Gastroesophageal sphincter (tissue), 3 donors: ENCODE results near the gene CCDC7.
"Not testable (repeated sequence)": the region's sequence is repeated elsewhere in the genome, so short reads cannot be mapped to it uniquely, and the experiment has no call there.

Experiments used
- CTCF ChIP-seq, 4 experiments: fragments of 200-600 bp in 2 of 4; fragments of 450-650 bp in 2 of 4; sonication (generic) in 1 of 4; IDR thresholded peaks; one replicate each; pipeline ENCODE4 v1.5.1; 2017 to 2019; ENCODE audit warnings: antibody characterized with exemption in 4 of 4, mild to moderate bottlenecking in 2 of 4, moderate library complexity in 2 of 4
- POLR2A ChIP-seq, 2 donors: fragments of 450-650 bp; IDR thresholded peaks; one replicate each; pipeline ENCODE4 v1.6.1; 2017; ENCODE audit warnings: antibody characterized with exemption in 2 of 2, mild to moderate bottlenecking in 2 of 2, moderate library complexity in 1 of 2
- POLR2AphosphoS5 ChIP-seq: sonication (generic); formaldehyde crosslinking; IDR thresholded peaks from one replicate; pipeline ENCODE4 v1.6.1; 2017; ENCODE audit warnings: antibody characterized with exemption

DNA sequence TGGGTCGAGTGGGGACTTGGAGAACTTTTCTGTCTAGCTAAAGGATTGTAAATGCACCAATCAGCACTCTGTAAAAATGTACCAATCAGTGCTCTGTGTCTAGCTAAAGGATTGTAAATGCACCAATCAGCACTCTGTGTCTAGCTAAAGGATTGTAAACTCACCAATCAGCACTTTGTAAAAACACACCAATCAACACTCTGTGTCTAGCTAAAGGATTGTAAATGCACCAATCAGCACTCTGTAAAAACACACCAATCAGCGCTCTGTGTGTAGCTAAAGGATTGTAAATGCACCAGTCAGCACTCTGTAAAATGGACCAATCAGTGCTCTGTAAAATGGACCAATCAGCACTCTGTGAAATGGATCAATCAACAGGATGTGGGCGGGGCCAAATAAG lies 155.6 kb downstream of the CCDC7 start:
- TF ChIP-seq CTCF (IDR thresholded peaks at IDR 0.05); POLR2A (IDR thresholded peaks at IDR 0.05); POLR2AphosphoS5: not testable (repeated sequence)
